ENCODE data around the gene ZBTB43. TPM values are rescaled to one million over a fixed set of nuclear protein-coding genes. Genes with fewer than 3 reads are reported as not detected.

Gene ZBTB43
- total RNA-seq, 4 donors from 2014 or later, result 26.9 to 153 (median 35.6) TPM

DNA sequence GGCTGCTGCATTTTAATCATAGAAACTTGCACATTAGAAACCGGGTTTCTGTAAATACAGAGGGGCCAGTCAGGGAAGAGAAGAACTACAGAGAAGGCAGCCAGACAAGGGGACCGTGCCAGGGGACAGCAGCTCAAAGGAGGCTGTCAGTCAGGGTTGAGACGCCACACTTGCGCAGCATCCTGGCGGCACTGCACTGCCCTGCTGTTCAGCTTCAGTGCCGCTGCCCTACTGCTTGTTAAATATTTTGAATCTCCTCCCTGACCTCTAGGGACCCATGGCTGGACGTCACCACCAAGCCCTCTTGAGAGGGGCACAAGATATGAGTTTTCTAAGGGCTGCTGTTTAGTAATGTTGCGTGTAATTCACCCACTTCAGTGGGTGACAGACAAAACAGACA is 43.6 kb upstream of the ZBTB43 start:
- peak in 1 of 2 donors; percentile 13 for DNase-seq (ENCODE audit: low spot score in 2 of 2)
- no peak for TF ChIP-seq POLR2A (IDR thresholded peaks at IDR 0.05)
- TF ChIP-seq, protein P1, sequence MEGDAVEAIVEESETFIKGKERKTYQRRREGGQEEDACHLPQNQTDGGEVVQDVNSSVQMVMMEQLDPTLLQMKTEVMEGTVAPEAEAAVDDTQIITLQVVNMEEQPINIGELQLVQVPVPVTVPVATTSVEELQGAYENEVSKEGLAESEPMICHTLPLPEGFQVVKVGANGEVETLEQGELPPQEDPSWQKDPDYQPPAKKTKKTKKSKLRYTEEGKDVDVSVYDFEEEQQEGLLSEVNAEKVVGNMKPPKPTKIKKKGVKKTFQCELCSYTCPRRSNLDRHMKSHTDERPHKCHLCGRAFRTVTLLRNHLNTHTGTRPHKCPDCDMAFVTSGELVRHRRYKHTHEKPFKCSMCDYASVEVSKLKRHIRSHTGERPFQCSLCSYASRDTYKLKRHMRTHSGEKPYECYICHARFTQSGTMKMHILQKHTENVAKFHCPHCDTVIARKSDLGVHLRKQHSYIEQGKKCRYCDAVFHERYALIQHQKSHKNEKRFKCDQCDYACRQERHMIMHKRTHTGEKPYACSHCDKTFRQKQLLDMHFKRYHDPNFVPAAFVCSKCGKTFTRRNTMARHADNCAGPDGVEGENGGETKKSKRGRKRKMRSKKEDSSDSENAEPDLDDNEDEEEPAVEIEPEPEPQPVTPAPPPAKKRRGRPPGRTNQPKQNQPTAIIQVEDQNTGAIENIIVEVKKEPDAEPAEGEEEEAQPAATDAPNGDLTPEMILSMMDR (IDR thresholded peaks at IDR 0.05), result no peak
- no peak overlapping the region for H3K4me3 ChIP-seq (ENCODE audit: low read depth, poor library complexity, severe bottlenecking)
- intact Hi-C loops (cut with DNase I; ENCODE audit: low total_unique reads), result no loop called here
- 65 to 76% methylated on average over 8 of the region's 8 CpGs for WGBS, 2 donors

DNA sequence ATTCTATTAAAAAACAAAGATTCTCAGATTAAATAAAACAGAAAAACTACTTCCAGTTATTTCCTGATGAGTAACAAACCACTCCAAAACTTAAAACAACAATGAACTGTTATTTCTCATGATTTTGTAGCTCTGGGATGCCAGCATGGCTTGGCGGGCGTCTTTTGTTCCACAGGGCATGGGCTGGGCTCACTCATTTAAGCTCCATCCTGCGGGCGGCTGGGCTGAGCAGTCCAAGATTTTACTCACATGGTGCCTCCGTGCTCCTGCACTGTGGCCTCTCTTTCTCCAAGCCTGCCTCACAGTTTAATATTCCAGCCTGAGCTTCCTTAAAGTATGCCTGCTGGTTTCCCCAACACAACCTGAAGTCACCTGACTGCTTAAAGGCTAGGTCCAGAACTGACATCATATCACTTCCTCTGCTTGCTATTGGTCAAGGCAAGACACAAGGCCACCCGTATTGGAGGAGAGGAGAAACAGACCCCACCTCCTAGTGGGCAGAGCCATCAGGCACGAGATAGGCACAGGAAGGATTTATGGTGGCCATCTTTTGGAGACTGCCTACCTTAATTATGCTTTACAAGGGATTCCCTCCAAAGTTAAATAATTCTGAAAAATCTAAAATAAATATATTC is 41.6 kb upstream of the ZBTB43 start:
- DNase-seq (ENCODE audit: low spot score in 2 of 2), result peak in 1 of 2 donors; percentile 73
- no peak overlapping the region for H3K4me3 ChIP-seq (ENCODE audit: low read depth, poor library complexity, severe bottlenecking)
- intact Hi-C loops (cut with DNase I; ENCODE audit: low total_unique reads), result no loop called here
- WGBS, 2 donors, result 54 to 73% methylated on average over 7 of the region's 7 CpGs
- TF ChIP-seq, protein P1 (IDR thresholded peaks at IDR 0.05), result no peak
- no peak for TF ChIP-seq POLR2A (IDR thresholded peaks at IDR 0.05)

DNA sequence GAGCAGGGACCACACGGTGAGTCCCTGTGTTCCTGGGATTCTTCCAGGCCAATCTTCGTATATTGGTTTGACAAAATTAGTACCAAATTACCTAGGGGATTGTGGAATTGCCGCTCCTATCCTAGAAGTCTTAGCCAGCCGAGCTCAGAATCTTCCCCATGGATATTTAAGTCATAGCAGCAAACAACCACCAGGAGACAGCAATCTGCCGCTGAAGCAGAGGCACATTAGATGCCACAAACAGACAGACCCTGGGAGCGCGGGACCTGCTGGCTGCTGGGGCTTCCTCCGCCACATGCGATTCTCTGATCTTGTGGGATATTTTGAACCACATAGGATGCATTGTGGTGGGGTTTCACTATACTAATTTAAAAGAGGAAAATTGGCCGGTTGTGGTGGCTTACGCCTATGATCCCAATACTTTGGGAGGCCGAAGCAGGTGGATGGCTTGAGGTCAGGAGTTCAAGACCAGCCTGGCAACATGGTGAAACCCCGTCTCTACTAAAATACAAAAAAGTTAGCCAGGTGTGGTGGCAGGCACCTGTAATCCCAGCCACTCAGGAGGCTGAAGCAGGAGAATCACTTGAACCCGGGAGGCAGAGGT is 31.7 kb upstream of the ZBTB43 start:
- DNase-seq (ENCODE audit: low spot score in 2 of 2), result peak in 1 of 2 donors; percentile 53
- TF ChIP-seq, protein P1 (IDR thresholded peaks at IDR 0.05), result no peak
- no peak for TF ChIP-seq POLR2A (IDR thresholded peaks at IDR 0.05)
- WGBS, 2 donors, result 56 to 57% methylated on average over 14 of the region's 14 CpGs
- intact Hi-C loops (cut with DNase I; ENCODE audit: low total_unique reads), result no loop called here
- H3K4me3 ChIP-seq (ENCODE audit: low read depth, poor library complexity, severe bottlenecking), result no peak overlapping the region

GRCh38 chr9:126775926-126776325 is 28.9 kb upstream of the ZBTB43 start:
- DNase-seq (ENCODE audit: low spot score in 2 of 2), result peak in 1 of 2 donors; percentile 36
- WGBS, 2 donors, result 84 to 88% methylated on average over 5 of the region's 5 CpGs
- intact Hi-C loops (cut with DNase I; ENCODE audit: low total_unique reads), result no loop called here
- TF ChIP-seq, protein P1 (IDR thresholded peaks at IDR 0.05), result no peak
- TF ChIP-seq POLR2A (IDR thresholded peaks at IDR 0.05), result no peak
- H3K4me3 ChIP-seq (ENCODE audit: low read depth, poor library complexity, severe bottlenecking), result no peak overlapping the region

DNA sequence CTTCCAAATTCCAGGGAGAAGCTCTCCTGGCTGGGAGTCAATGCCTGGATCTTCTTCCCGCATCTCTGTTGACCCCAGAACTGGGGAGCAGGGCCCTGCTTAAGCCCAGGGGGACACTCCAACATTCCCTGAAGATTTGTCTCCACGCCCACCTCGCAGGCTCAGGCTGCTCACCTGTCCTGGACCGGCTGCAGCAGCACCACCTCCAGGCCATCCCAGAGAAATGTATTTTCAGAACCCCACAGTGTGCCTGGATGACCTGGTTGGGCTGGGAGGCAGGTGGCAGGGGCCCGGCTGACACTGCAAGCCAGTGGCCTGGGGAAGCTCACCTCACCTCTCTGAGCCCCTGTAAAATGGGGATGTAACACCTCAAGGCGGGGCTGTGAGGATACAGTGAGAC is 27.1 kb upstream of the ZBTB43 start:
- DNase-seq (ENCODE audit: low spot score in 2 of 2), result peak in 1 of 2 donors; percentile 78
- 37% methylated on average over 4 to 6 of the region's 6 CpGs for WGBS, 2 donors

More for the DNA sequence above, 27.1 kb upstream of the ZBTB43 start:
- intact Hi-C loops (cut with DNase I; ENCODE audit: low total_unique reads), result no loop called here
- TF ChIP-seq POLR2A (IDR thresholded peaks at IDR 0.05), result no peak
- TF ChIP-seq, protein P1 (IDR thresholded peaks at IDR 0.05), result no peak
- H3K4me3 ChIP-seq (ENCODE audit: low read depth, poor library complexity, severe bottlenecking), result no peak overlapping the region
